AML-193 (cell line): ENCODE results near the gene DDX25.
"Not testable (repeated sequence)": the region's sequence is repeated elsewhere in the genome, so short reads cannot be mapped to it uniquely, and the experiment has no call there.

Experiments used
- DNase-seq, 2 experiments: peaks; one replicate each; lab custom pipeline; 2025; lab: John Stamatoyannopoulos, UW

Gene DDX25

GRCh38 chr11:125903711-125904659 is at the start of gene DDX25:
Gene DDX25 (plus strand): TSS chr11:125904508. CDS start chr11:125904518, 10 bp downstream.
- no peak for DNase-seq

GRCh38 chr11:125857670-125858069 is 46.6 kb upstream of the DDX25 start:
- DNase-seq, result not testable (repeated sequence)

- DNase-seq, result not testable (repeated sequence)
These were observed 41.5 kb upstream of the DDX25 start for GRCh38 chr11:125862786-125863185.

GRCh38 chr11:125865354-125865753 is 39.0 kb upstream of the DDX25 start:
- DNase-seq, result not testable (repeated sequence)

GRCh38 chr11:125869521-125869920 is 34.8 kb upstream of the DDX25 start:
- no peak for DNase-seq

- peak; percentile 18 to 30 for DNase-seq
These were observed 32.7 kb upstream of the DDX25 start for GRCh38 chr11:125871391-125872137.

GRCh38 chr11:125872138-125872491 is 32.2 kb upstream of the DDX25 start:
- DNase-seq, result no peak

- DNase-seq, result no peak
These were observed 30.3 kb upstream of the DDX25 start for GRCh38 chr11:125873881-125874555.

GRCh38 chr11:125874556-125875124 is 29.7 kb upstream of the DDX25 start:
- DNase-seq, result peak; percentile 48 to 69

GRCh38 chr11:125881291-125881690 is 23.0 kb upstream of the DDX25 start:
- no peak for DNase-seq

- DNase-seq, result no peak
These were observed 20.9 kb upstream of the DDX25 start for GRCh38 chr11:125883375-125883774.

GRCh38 chr11:125886997-125887372 is 17.3 kb upstream of the DDX25 start:
- peak; percentile 36 to 43 for DNase-seq

GRCh38 chr11:125887373-125888324 is 16.7 kb upstream of the DDX25 start, which contains the start of gene HYLS1:
Gene HYLS1 (plus strand): TSS chr11:125887668. CDS start chr11:125899369, 11,701 bp downstream.
- DNase-seq, result peak; percentile 80 to 81

- no peak for DNase-seq
These were observed 13.7 kb upstream of the DDX25 start for GRCh38 chr11:125890447-125891100.

- no peak for DNase-seq
These were observed 12.2 kb upstream of the DDX25 start for GRCh38 chr11:125892071-125892470.

- DNase-seq, result no peak
These were observed 11.3 kb upstream of the DDX25 start for GRCh38 chr11:125892994-125893393.

- no peak for DNase-seq
These were observed 2.4 kb upstream of the DDX25 start for GRCh38 chr11:125901872-125902271.

GRCh38 chr11:125902277-125902926 is 1.9 kb upstream of the DDX25 start:
- DNase-seq, result no peak

- DNase-seq, result peak; percentile 77 to 80
These were observed 1.2 kb upstream of the DDX25 start, which contains the start of gene PUS3 for GRCh38 chr11:125902927-125903710. Gene PUS3 (minus strand): TSS chr11:125903206. CDS start chr11:125896284, 6,922 bp downstream.
